Stimulated activated CD4-positive, alpha-beta T cell treated with anti-CD3 and anti-CD28 coated beads, TNF-alpha, amount 100 ng/mL, for 24 hours (primary cell): Measurements from ENCODE around the gene CHRNB4.
"Not testable (repeated sequence)": the region's sequence is repeated elsewhere in the genome, so short reads cannot be mapped to it uniquely, and the experiment has no call there.

ENCODE experiments used
- DNase-seq, 3 experiments: peaks; one replicate each; pipeline ENCODE4 v3.0.0-alpha.2; 2020; ENCODE audit warnings: low read depth in 3 of 3

CHRNB4 gene

DNA sequence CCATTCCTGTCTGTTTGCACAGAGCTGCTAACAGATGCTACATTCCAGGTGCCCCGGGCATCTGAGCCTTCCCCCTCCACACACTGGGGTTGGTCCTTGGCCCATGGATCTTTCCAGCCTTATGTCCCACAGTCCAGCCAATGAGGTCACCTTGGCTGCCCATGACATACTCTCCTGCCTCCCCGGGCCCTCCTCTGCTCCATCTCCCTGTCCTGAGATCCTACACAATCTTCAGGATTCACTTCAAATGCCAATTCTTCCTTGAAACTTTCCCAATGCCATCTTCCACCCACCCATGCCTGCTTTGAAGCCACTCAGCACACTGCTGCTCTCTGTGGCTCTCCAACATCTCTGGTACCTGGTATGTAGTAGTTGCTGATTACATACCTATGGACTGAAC lies 24.5 kb downstream of the CHRNB4 start:
- DNase-seq, result no peak

DNA sequence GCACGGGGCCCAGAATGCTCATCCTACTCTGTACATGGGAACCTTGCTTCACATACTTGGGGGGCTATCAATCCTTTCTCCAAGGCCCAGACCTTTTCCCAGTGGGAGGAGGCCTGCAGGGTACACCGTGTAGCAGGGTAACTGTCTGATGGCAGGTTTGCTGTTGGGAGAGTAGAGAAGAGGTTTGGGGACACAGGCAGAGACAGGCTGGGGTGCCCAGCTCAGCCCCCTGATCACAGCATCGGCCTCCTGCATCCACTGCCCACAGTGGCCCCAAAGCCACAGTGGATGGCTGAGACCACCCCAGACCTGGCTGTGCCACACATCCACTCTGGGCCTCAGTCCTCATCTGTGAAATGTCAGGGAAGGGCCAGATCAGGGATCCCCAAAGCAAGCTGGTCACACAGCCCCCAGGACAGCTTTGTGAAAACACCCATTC lies 25.8 kb downstream of the CHRNB4 start:
- DNase-seq, result no peak

DNA sequence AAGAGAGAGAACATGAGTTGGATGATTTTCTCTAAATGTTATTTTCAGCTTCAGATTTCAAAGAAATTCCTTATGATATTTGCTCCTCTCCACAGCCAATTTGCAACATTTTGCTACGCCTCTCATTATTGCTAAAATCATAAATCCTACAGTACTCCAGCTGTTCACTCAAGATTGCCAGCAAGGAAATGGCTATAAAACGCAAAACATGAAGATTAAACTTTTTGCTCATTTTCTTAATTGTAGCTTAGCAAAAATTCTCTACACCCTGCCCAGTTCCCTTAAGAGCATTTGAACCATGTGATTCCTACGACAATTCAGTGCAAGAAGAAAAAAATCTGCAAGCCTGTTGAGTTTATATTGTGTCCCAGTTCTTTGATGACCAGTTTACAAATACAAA lies 27.0 kb downstream of the CHRNB4 start:
- no peak for DNase-seq

DNA sequence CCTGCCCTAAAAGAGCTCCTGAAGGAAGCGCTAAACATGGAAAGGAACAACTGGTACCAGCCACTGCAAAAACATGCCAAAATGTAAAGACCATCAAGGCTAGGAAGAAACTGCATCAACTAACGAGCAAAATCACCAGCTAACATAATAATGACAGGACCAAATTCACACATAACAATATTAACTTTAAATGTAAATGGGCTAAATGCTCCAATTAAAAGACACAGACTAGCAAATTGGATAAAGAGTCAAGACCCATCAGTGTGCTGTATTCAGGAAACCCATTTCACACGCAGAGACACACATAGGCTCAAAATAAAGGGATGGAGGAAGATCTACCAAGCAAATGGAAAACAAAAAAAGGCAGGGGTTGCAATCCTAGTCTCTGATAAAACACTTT lies 31.5 kb downstream of the CHRNB4 start:
- not testable (repeated sequence) for DNase-seq

DNA sequence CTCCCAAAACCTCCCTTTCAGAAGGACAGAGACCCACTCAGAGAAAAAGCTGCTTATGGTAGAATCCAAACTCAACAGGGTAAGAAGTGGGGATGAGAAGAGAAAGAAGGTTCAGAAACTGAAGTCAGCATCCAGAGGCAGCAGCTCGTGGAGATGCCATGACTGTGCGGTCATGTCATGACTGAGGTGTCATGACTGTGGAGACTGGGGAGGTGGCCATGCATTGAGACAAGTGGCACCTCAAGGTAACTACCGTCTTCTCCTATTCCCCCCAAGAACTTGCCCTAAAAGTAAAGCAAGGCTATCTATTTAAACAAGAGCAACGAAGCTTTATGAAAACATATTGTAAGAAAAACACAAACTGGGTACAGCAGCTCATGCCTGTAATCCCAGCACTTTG lies 35.3 kb downstream of the CHRNB4 start:
- DNase-seq, result no peak

DNA sequence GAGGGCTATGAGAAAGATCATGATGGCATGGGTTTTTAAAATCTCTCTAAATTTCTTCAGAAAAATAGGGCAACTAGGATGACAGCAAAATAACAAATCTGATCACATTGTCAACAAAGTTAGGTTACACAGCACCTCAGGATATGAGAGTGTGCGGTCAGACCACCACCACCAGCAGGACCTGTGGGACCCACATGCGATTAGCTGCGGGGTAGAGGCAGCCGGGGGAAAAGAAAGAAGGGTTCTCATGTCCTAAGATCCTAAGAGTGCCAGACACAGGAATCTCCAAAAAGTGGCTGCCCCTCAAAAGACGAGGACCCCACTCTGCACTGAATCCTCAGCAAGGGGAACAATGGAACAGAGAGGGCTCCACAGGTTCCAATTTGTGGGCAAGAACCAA lies 35.8 kb downstream of the CHRNB4 start:
- DNase-seq, result no peak

DNA sequence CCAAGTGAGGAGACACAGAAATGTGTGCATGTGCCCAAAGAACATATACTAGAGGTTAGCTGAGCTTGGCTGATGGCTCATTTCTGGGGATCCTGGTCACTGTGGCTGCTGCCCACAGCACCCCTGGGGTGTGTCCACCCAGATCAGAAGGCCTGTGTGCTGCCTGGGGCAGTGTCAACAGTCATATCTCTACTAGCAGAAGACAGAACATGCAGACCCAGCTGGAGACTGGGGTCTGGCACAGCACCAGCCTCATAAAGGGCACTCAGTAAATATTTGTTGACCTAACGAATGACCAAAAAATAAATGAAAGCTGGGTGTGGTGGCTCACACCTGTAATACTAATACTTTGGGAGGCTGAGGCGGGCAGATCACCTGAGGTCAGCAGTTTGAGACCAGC lies 36.6 kb downstream of the CHRNB4 start:
- DNase-seq, result no peak

DNA sequence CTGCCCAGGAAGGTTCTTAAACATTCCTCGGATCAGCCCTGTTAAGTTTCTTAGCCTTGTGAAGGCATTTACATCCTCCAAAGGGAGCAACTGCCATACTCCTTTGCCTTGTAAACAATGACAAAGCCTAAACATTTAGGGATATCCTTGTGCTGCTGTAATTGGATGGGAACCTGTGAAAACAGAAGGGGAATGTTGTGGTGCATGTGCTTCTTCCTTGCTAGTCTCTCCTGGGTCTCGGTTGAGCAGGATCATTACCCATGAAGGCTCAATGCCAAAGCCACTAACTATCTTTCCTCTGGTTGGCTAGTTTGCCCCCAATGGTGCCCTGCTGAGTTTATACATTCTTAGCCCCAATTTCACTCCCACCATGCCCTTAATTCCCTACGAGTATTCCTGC lies 37.5 kb downstream of the CHRNB4 start:
- no peak for DNase-seq

DNA sequence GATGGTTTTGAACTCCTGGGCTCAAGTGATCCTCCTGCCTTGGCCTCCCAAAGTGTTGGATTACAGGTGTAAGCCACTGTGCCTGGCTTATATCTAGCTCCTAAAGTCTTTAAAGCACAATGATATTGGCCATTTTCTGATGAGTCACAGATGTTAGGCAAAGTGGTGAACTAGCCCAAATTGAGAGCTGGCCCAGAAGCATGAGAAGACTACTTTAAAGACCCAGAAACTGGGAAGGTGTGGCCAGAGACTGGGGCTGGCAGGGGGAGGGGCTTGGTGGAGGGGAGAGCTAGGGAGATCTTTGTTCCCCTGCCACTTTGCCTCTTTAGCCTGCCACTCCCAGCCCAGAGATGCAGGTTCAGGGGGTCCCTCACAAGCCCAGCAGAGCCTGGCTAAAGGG lies 41.8 kb downstream of the CHRNB4 start:
- DNase-seq, result no peak

DNA sequence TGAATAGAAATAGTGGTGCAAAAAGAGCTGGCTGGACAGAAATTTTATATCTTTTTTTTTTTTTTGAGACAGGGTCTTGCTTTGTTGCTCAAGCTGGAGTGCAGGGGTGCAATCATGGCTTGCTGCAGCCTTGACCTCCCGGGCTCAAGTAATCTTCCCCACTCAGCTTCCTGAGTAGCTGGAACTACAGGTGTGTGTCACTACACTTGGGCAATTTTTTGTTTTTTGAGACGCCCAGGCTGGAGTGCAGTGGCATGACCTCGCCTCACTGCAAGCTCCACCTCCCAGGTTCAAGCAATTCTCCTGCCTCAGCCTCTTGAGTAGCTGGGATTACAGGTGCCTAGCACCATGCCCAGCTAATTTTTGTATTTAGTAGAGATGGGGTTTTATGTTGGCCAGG lies 42.7 kb downstream of the CHRNB4 start:
- no peak for DNase-seq

DNA sequence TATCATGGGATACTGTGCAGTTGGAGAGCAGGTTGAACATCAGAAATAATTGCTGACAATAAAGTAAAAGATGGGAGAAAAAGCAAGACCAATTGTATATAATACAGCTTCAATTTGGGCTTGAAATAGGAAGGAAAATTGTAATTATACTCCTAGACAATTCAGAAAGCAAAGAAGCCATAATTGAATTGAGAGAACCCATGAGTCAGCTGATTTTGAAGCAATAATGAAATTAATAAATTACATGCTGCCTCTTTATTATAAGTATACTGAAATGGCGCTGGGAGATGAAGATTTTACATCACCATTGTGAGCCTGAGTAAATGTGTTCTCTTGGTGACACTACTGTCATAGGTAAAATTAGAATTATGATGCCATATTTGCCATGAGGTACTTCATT lies 43.4 kb downstream of the CHRNB4 start:
- no peak for DNase-seq

DNA sequence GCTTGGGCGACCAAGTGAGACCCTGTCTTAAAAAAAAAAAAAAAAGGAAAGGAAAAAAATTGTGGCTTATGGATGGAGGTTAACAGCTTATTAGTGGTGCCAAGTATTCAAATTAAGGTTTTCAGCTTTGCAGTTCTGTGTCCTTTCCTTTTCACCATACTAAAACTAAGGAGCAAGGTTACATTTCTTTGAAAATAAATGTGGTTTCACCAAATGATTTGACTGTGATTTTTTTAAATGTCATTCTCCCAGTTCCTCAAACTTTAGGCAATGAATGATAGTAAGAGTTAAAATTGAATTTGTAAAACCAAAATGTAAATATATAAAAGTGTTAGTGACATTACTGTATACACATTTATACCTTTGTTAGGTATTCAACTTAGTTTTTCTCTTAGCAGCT lies 66.1 kb downstream of the CHRNB4 start:
- no peak for DNase-seq
